ENCODE measurements around the gene TFG.

Gene TFG

DNA sequence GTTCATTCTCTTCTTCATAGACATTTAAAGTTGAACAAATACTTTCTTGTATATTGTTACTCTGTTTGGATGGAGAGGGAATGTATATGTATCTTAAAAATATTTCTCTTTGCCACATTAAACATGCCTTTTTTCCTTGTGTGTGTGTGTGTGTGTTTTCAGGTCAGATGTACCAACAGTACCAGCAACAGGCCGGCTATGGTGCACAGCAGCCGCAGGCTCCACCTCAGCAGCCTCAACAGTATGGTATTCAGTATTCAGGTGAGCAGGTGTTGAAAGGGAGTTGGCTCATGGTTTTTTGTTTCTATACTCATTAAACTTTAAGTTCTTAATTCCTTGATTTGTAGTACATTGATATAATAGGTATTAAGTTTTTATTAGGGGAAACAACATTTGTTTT, 35.4 kb downstream of the TFG start:
- no peak overlapping the region for H3K23ac ChIP-seq (ENCODE audit: low read depth, low read length, poor library complexity)
- no peaks in the 10 kb centered on the region for H3K27me3 ChIP-seq (ENCODE audit: control insufficient read depth in 3 of 3, insufficient read depth in 3 of 3, low read depth in 1 of 3, low read length in 3 of 3)
- no peak overlapping the region for H3K18ac ChIP-seq (ENCODE audit: low read length)
- H3K14ac ChIP-seq (ENCODE audit: low read length), result no peak overlapping the region
- no peaks in the 10 kb centered on the region for H3K4me1 ChIP-seq (ENCODE audit: control insufficient read depth in 2 of 2, insufficient read depth in 1 of 2, low read depth in 1 of 2, low read length in 2 of 2)
- no peak overlapping the region for H3K9ac ChIP-seq (ENCODE audit: low read depth, low read length, poor library complexity)
- no peak overlapping the region for H2BK15ac ChIP-seq (ENCODE audit: low read length)
- H3K4me3 ChIP-seq (ENCODE audit: low read length in 2 of 2), result no peak overlapping the region
- H2AK5ac ChIP-seq (ENCODE audit: low read depth, low read length), result no peak overlapping the region
- no peak overlapping the region for H3K4ac ChIP-seq (ENCODE audit: low read length)
- H4K8ac ChIP-seq (ENCODE audit: low read depth, low read length), result no peak overlapping the region
- peaks cover 15 to 100% of the 10 kb centered on the region in 2 donors for H3K36me3 ChIP-seq (replicated peaks in 1 of 2; ENCODE audit: control insufficient read depth in 2 of 2, insufficient read depth in 2 of 2, low read length in 2 of 2)
- H2AFZ ChIP-seq (ENCODE audit: low read length), result no peak overlapping the region
- no peak overlapping the region for H4K91ac ChIP-seq (ENCODE audit: low read depth, low read length, poor library complexity)
- no peak for DNase-seq (ENCODE audit: low spot score)
- no peaks in the 10 kb centered on the region for H3K9me3 ChIP-seq (replicated peaks in 1 of 2; ENCODE audit: control insufficient read depth in 2 of 2, insufficient read depth in 1 of 2, low read depth in 1 of 2, low read length in 2 of 2)
- H3K79me1 ChIP-seq (ENCODE audit: low read depth, low read length), result no peaks in the 10 kb centered on the region
- no peak overlapping the region for H2BK5ac ChIP-seq (ENCODE audit: low read length)
- H2BK12ac ChIP-seq (ENCODE audit: low read length), result no peak overlapping the region
- no peak overlapping the region for H2BK120ac ChIP-seq (ENCODE audit: low read depth, low read length)
- no peak overlapping the region for H3K27ac ChIP-seq (replicated peaks; ENCODE audit: low read length)
- no CpG with 5 or more reads among the region's 2 CpGs for WGBS, 2 donors (ENCODE audit: extremely low coverage in 2 of 2, insufficient read length in 2 of 2, insufficient replicate concordance in 1 of 2)
- no peak overlapping the region for H3K4me2 ChIP-seq (ENCODE audit: insufficient read depth, low read length, poor library complexity, severe bottlenecking)

DNA sequence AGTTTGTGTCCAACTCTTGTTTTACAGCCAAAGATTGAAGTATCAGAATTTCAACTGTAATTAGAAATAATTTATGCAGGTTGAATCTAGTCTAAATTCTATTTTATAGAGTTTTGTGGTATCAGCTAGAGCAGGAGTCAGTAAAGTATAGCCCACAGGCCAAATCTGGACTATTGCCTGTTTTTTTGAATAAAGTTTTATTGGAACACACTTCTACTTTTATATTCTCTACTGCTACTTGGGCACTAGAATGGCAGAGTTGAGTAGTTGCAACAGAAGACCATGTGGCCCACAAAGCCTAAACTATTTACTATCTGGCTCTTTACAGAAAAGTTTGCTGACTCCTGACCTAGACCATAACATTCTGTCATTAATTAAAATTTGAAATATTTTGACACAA, 36.3 kb downstream of the TFG start:
- no peaks in the 10 kb centered on the region for H3K27me3 ChIP-seq (ENCODE audit: control insufficient read depth in 3 of 3, insufficient read depth in 3 of 3, low read depth in 1 of 3, low read length in 3 of 3)
- no peak overlapping the region for H3K27ac ChIP-seq (replicated peaks; ENCODE audit: low read length)
- no peak overlapping the region for H2BK15ac ChIP-seq (ENCODE audit: low read length)
- no peak overlapping the region for H2AK5ac ChIP-seq (ENCODE audit: low read depth, low read length)
- H2BK12ac ChIP-seq (ENCODE audit: low read length), result no peak overlapping the region
- H3K4me1 ChIP-seq (ENCODE audit: control insufficient read depth in 2 of 2, insufficient read depth in 1 of 2, low read depth in 1 of 2, low read length in 2 of 2), result no peaks in the 10 kb centered on the region
- H3K9me3 ChIP-seq (replicated peaks in 1 of 2; ENCODE audit: control insufficient read depth in 2 of 2, insufficient read depth in 1 of 2, low read depth in 1 of 2, low read length in 2 of 2), result no peaks in the 10 kb centered on the region
- no peak overlapping the region for H4K91ac ChIP-seq (ENCODE audit: low read depth, low read length, poor library complexity)
- H2BK120ac ChIP-seq (ENCODE audit: low read depth, low read length), result no peak overlapping the region
- H3K79me1 ChIP-seq (ENCODE audit: low read depth, low read length), result no peaks in the 10 kb centered on the region
- no peak overlapping the region for H3K14ac ChIP-seq (ENCODE audit: low read length)
- no peak for DNase-seq (ENCODE audit: low spot score)
- H3K9ac ChIP-seq (ENCODE audit: low read depth, low read length, poor library complexity), result no peak overlapping the region
- no peak overlapping the region for H3K4ac ChIP-seq (ENCODE audit: low read length)
- H2AFZ ChIP-seq (ENCODE audit: low read length), result no peak overlapping the region
- no peak overlapping the region for H3K23ac ChIP-seq (ENCODE audit: low read depth, low read length, poor library complexity)
- no peak overlapping the region for H2BK5ac ChIP-seq (ENCODE audit: low read length)
- no peak overlapping the region for H3K4me2 ChIP-seq (ENCODE audit: insufficient read depth, low read length, poor library complexity, severe bottlenecking)
- H4K8ac ChIP-seq (ENCODE audit: low read depth, low read length), result no peak overlapping the region
- peaks cover 13 to 100% of the 10 kb centered on the region in 2 donors for H3K36me3 ChIP-seq (replicated peaks in 1 of 2; ENCODE audit: control insufficient read depth in 2 of 2, insufficient read depth in 2 of 2, low read length in 2 of 2)
- no peak overlapping the region for H3K18ac ChIP-seq (ENCODE audit: low read length)
- no peak overlapping the region for H3K4me3 ChIP-seq (ENCODE audit: low read length in 2 of 2)

DNA sequence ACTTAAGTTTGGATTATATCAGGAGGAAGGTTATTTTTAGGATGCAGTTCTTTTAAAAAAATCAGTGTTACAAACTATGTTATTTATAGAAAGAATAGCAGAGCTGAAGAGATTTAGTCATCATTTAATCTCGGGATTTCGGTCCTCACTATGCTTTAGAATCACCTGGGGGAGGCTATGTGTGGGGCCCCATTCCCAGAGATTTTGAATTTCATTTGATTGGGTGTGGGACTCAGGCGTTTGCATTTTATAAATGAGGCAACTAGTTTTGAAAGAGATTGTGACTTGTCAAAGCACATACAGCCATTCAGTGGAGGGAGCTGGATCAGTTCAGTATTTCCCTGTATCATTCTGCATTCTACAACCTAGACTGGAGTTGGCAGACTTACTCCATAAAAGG, 36.8 kb downstream of the TFG start:
- no peak overlapping the region for H2AK5ac ChIP-seq (ENCODE audit: low read depth, low read length)
- no peaks in the 10 kb centered on the region for H3K4me1 ChIP-seq (ENCODE audit: control insufficient read depth in 2 of 2, insufficient read depth in 1 of 2, low read depth in 1 of 2, low read length in 2 of 2)
- no peak for DNase-seq (ENCODE audit: low spot score)
- H4K91ac ChIP-seq (ENCODE audit: low read depth, low read length, poor library complexity), result no peak overlapping the region
- H2BK15ac ChIP-seq (ENCODE audit: low read length), result no peak overlapping the region
- H3K4ac ChIP-seq (ENCODE audit: low read length), result no peak overlapping the region
- H3K9me3 ChIP-seq (replicated peaks in 1 of 2; ENCODE audit: control insufficient read depth in 2 of 2, insufficient read depth in 1 of 2, low read depth in 1 of 2, low read length in 2 of 2), result no peaks in the 10 kb centered on the region
- no CpG with 5 or more reads among the region's 3 CpGs for WGBS, 2 donors (ENCODE audit: extremely low coverage in 2 of 2, insufficient read length in 2 of 2, insufficient replicate concordance in 1 of 2)
- H3K79me1 ChIP-seq (ENCODE audit: low read depth, low read length), result no peaks in the 10 kb centered on the region
- no peak overlapping the region for H3K14ac ChIP-seq (ENCODE audit: low read length)
- no peaks in the 10 kb centered on the region for H3K27me3 ChIP-seq (ENCODE audit: control insufficient read depth in 3 of 3, insufficient read depth in 3 of 3, low read depth in 1 of 3, low read length in 3 of 3)
- H2BK12ac ChIP-seq (ENCODE audit: low read length), result no peak overlapping the region
- H3K4me2 ChIP-seq (ENCODE audit: insufficient read depth, low read length, poor library complexity, severe bottlenecking), result no peak overlapping the region
- H3K27ac ChIP-seq (replicated peaks; ENCODE audit: low read length), result no peak overlapping the region
- H4K8ac ChIP-seq (ENCODE audit: low read depth, low read length), result no peak overlapping the region
- no peak overlapping the region for H2BK120ac ChIP-seq (ENCODE audit: low read depth, low read length)
- peaks cover 12 to 100% of the 10 kb centered on the region in 2 donors for H3K36me3 ChIP-seq (replicated peaks in 1 of 2; ENCODE audit: control insufficient read depth in 2 of 2, insufficient read depth in 2 of 2, low read length in 2 of 2)
- no peak overlapping the region for H3K18ac ChIP-seq (ENCODE audit: low read length)
- H3K4me3 ChIP-seq (ENCODE audit: low read length in 2 of 2), result no peak overlapping the region
- H3K23ac ChIP-seq (ENCODE audit: low read depth, low read length, poor library complexity), result no peak overlapping the region
- no peak overlapping the region for H2BK5ac ChIP-seq (ENCODE audit: low read length)
- no peak overlapping the region for H2AFZ ChIP-seq (ENCODE audit: low read length)
- no peak overlapping the region for H3K9ac ChIP-seq (ENCODE audit: low read depth, low read length, poor library complexity)

DNA sequence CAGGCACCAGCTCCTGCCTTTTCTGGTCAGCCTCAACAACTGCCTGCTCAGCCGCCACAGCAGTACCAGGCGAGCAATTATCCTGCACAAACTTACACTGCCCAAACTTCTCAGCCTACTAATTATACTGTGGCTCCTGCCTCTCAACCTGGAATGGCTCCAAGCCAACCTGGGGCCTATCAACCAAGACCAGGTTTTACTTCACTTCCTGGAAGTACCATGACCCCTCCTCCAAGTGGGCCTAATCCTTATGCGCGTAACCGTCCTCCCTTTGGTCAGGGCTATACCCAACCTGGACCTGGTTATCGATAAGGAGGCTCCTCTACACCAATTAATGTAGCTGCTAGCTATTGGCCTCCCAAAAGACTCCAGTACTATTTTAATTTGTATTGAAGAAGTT, 38.9 kb downstream of the TFG start:
- H3K36me3 ChIP-seq (replicated peaks in 1 of 2; ENCODE audit: control insufficient read depth in 2 of 2, insufficient read depth in 2 of 2, low read length in 2 of 2), result peaks cover 7 to 100% of the 10 kb centered on the region in 2 donors
- H3K14ac ChIP-seq (ENCODE audit: low read length), result no peak overlapping the region
- H2BK12ac ChIP-seq (ENCODE audit: low read length), result no peak overlapping the region
- no peak overlapping the region for H2BK120ac ChIP-seq (ENCODE audit: low read depth, low read length)
- H3K23ac ChIP-seq (ENCODE audit: low read depth, low read length, poor library complexity), result no peak overlapping the region
- H3K79me1 ChIP-seq (ENCODE audit: low read depth, low read length), result no peaks in the 10 kb centered on the region
- no peak overlapping the region for H4K91ac ChIP-seq (ENCODE audit: low read depth, low read length, poor library complexity)
- no peak overlapping the region for H3K18ac ChIP-seq (ENCODE audit: low read length)
- no peaks in the 10 kb centered on the region for H3K4me1 ChIP-seq (ENCODE audit: control insufficient read depth in 2 of 2, insufficient read depth in 1 of 2, low read depth in 1 of 2, low read length in 2 of 2)
- no peak overlapping the region for H2AK5ac ChIP-seq (ENCODE audit: low read depth, low read length)
- H2BK5ac ChIP-seq (ENCODE audit: low read length), result no peak overlapping the region
- no peak overlapping the region for H2BK15ac ChIP-seq (ENCODE audit: low read length)
- no peak overlapping the region for H3K4ac ChIP-seq (ENCODE audit: low read length)
- H3K27ac ChIP-seq (replicated peaks; ENCODE audit: low read length), result no peak overlapping the region
- H3K4me2 ChIP-seq (ENCODE audit: insufficient read depth, low read length, poor library complexity, severe bottlenecking), result no peak overlapping the region
- no peaks in the 10 kb centered on the region for H3K27me3 ChIP-seq (ENCODE audit: control insufficient read depth in 3 of 3, insufficient read depth in 3 of 3, low read depth in 1 of 3, low read length in 3 of 3)
- no peak overlapping the region for H2AFZ ChIP-seq (ENCODE audit: low read length)
- no peak overlapping the region for H3K4me3 ChIP-seq (ENCODE audit: low read length in 2 of 2)
- DNase-seq (ENCODE audit: low spot score), result no peak
- H3K9me3 ChIP-seq (replicated peaks in 1 of 2; ENCODE audit: control insufficient read depth in 2 of 2, insufficient read depth in 1 of 2, low read depth in 1 of 2, low read length in 2 of 2), result no peaks in the 10 kb centered on the region
- no peak overlapping the region for H4K8ac ChIP-seq (ENCODE audit: low read depth, low read length)
- H3K9ac ChIP-seq (ENCODE audit: low read depth, low read length, poor library complexity), result no peak overlapping the region
- no CpG with 5 or more reads among the region's 6 CpGs for WGBS, 2 donors (ENCODE audit: extremely low coverage in 2 of 2, insufficient read length in 2 of 2, insufficient replicate concordance in 1 of 2)

All from neuronal stem cell (in vitro differentiated cells).